ENCODE data around the gene SPIRE2. TPM values are rescaled to one million over a fixed set of nuclear protein-coding genes. Genes with fewer than 3 reads are reported as not detected.

Gene SPIRE2
- total and polyA plus RNA-seq, 2 of the 13 experiments (the other 11 are each of a cell fraction or from before 2014, with no cell fraction given): 13.3 to 37.5 TPM

- TF ChIP-seq ZBTB10 (CRISPR knock-in tag; IDR thresholded peaks at IDR 0.05; ENCODE audit: borderline replicate concordance): no peak; the same call in none of the 2 replicates
- peak; percentile 86 for TF ChIP-seq ZNF350 (CRISPR knock-in tag; IDR thresholded peaks at IDR 0.05; ENCODE audit: borderline replicate concordance, low read depth)
- TF ChIP-seq BCL6 (CRISPR knock-in tag; IDR thresholded peaks at IDR 0.05): peak; percentile 65
- TF ChIP-seq NFE2 (CRISPR knock-in tag; IDR thresholded peaks at IDR 0.05): no peak
- TF ChIP-seq ZBTB20 (CRISPR knock-in tag; IDR thresholded peaks at IDR 0.05; ENCODE audit: borderline replicate concordance, low read depth): no peak
- peak; percentile 83 for TF ChIP-seq ARNTL (CRISPR knock-in tag; IDR thresholded peaks at IDR 0.05)
- TF ChIP-seq ZNF546 (CRISPR knock-in tag; conservative IDR thresholded peaks at IDR 0.05): peak; percentile 91; the same call in 1 of the 2 replicates
- TF ChIP-seq ZKSCAN5 (CRISPR knock-in tag; IDR thresholded peaks at IDR 0.05): no peak
- TF ChIP-seq NR0B2 (CRISPR knock-in tag; IDR thresholded peaks at IDR 0.05): no peak; the same call in none of the 2 replicates
- TF ChIP-seq KDM3A (CRISPR knock-in tag; IDR thresholded peaks at IDR 0.05; ENCODE audit: low read depth): 0 out of 2 replicates have a peak, but pooled peaks have one; percentile 66
- TF ChIP-seq ZFP41 (CRISPR knock-in tag; IDR thresholded peaks at IDR 0.05; ENCODE audit: borderline replicate concordance): peak; percentile 97
- TF ChIP-seq TBL1XR1 (IDR thresholded peaks at IDR 0.05; ENCODE audit: borderline replicate concordance, low read length, partially characterized antibody): no peak
- no peak for TF ChIP-seq NFATC3 (CRISPR knock-in tag; IDR thresholded peaks at IDR 0.05)
- no peak for TF ChIP-seq PHB2 (IDR thresholded peaks at IDR 0.05; ENCODE audit: partially characterized antibody)
- TF ChIP-seq TBP (CRISPR knock-in tag; IDR thresholded peaks at IDR 0.05): no peak
- TF ChIP-seq ATF1 (CRISPR knock-in tag; IDR thresholded peaks at IDR 0.05): no peak
- TF ChIP-seq ZSCAN9 (CRISPR knock-in tag; IDR thresholded peaks at IDR 0.05; ENCODE audit: borderline replicate concordance): 0 out of 2 replicates have a peak, but pooled peaks have one; percentile 24
- TF ChIP-seq THYN1 (CRISPR knock-in tag; IDR thresholded peaks at IDR 0.05; ENCODE audit: borderline replicate concordance, low read depth): no peak; the same call in 1 of the 2 replicates
- TF ChIP-seq ZNF639 (CRISPR knock-in tag; conservative IDR thresholded peaks at IDR 0.05): no peak; the same call in 1 of the 2 replicates
- TF ChIP-seq ZBTB39 (CRISPR knock-in tag; IDR thresholded peaks at IDR 0.05): no peak; the same call in 1 of the 2 replicates
Measured at GRCh38 chr16:89915303-89916232, 87.3 kb downstream of the SPIRE2 start (continued).

Measured in HepG2 (cell line).